Sigmoid colon (tissue), 4 donors: ENCODE data around the gene ZSCAN30.

Experiments used
- CTCF ChIP-seq, 4 experiments: fragments of 450-650 bp in 3 of 4; fragments of 200-600 bp in 1 of 4; IDR thresholded peaks; one replicate each; pipeline ENCODE4 v1.5.1; 2016 to 2019; ENCODE audit warnings: antibody characterized with exemption in 4 of 4, mild to moderate bottlenecking in 3 of 4, moderate library complexity in 2 of 4
- EP300 ChIP-seq, 4 donors: sonication (generic); formaldehyde crosslinking; IDR thresholded peaks; one replicate each; pipeline ENCODE4 v1.6.1; 2017; ENCODE audit warnings: antibody characterized with exemption in 4 of 4
- POLR2A ChIP-seq, 2 donors: fragments of 450-650 bp; IDR thresholded peaks; one replicate each; pipeline ENCODE4 v1.6.1; 2016; ENCODE audit warnings: antibody characterized with exemption in 2 of 2, mild to moderate bottlenecking in 2 of 2, moderate library complexity in 2 of 2
- POLR2AphosphoS5 ChIP-seq, 4 donors: sonication (generic); formaldehyde crosslinking; IDR thresholded peaks; one replicate each; pipeline ENCODE4 v1.6.1; 2017; ENCODE audit warnings: antibody characterized with exemption in 4 of 4

GRCh38 chr18:35278969-35279368, 11.1 kb downstream of the ZSCAN30 start:
- TF ChIP-seq CTCF (IDR thresholded peaks at IDR 0.05) (no peak), POLR2AphosphoS5 (IDR thresholded peaks at IDR 0.05) (no peak), EP300 (IDR thresholded peaks at IDR 0.05) (no peak), POLR2A (IDR thresholded peaks at IDR 0.05) (no peak)
